HEK293 (cell line): ENCODE measurements around the gene PTPRH.

ENCODE experiments used
- CTCF ChIA-PET: fragments of 350-600 bp; formaldehyde crosslinking; extraction: SDS; loops from one replicate; lab custom pipeline; 2021; ENCODE audit warnings: antibody characterized with exemption; lab: Yijun Ruan, JAX
- POLR2A ChIA-PET: fragments of 300-600 bp; formaldehyde crosslinking; extraction: SDS; loops from one replicate; lab custom pipeline; 2020; ENCODE audit warnings: antibody characterized with exemption, inconsistent platforms; lab: Yijun Ruan, JAX
- H3K27ac ChIP-seq: fragments of 200-500 bp; sonication (Bioruptor generic); 2 replicates; pipeline ENCODE4 v1.5.1; 2014; ENCODE audit warnings: low read depth, low read length, control low read depth, inconsistent platforms; ENCODE audit errors: extremely low read depth
- H3K36me3 ChIP-seq, 2 experiments: fragments of 200-500 bp in 1 of 2; sonication (Bioruptor generic) in 1 of 2; 1 replicate in 1 of 2; 2 replicates in 1 of 2; pipeline ENCODE4 v1.5.1; 2014 to 2017; ENCODE audit warnings: inconsistent platforms in 2 of 2, low read length in 2 of 2; ENCODE audit not compliant: control insufficient read depth in 2 of 2, insufficient read depth in 1 of 2
- H3K4me1 ChIP-seq: fragments of 200-500 bp; sonication (Bioruptor generic); 2 replicates; pipeline ENCODE4 v1.5.1; 2014; ENCODE audit warnings: mild to moderate bottlenecking, low read length, inconsistent platforms; ENCODE audit not compliant: control insufficient read depth, insufficient read depth
- H3K4me3 ChIP-seq: 2 replicates; pipeline ENCODE4 v1.5.1; 2011; ENCODE audit warnings: low read depth, mild to moderate bottlenecking, control low read depth, low read length, moderate library complexity
- H3K9me3 ChIP-seq: fragments of 200-500 bp; sonication (Bioruptor generic); 2 replicates; pipeline ENCODE4 v1.5.1; 2014; ENCODE audit warnings: low read depth, low read length, inconsistent platforms; ENCODE audit not compliant: control insufficient read depth, insufficient read depth
- EGR2 ChIP-seq: fragments of 450-650 bp; formaldehyde crosslinking; IDR thresholded peaks from 2 replicates; pipeline ENCODE4 v1.5.1; 2016; ENCODE audit warnings: low read depth, missing biosample characterization, missing genetic modification characterization
- GLIS1 ChIP-seq: fragments of 450-650 bp; formaldehyde crosslinking; IDR thresholded peaks from 2 replicates; pipeline ENCODE4 v1.5.1; 2016; ENCODE audit warnings: missing biosample characterization, missing genetic modification characterization
- GLIS2 ChIP-seq: fragments of 450-650 bp; formaldehyde crosslinking; IDR thresholded peaks from 2 replicates; pipeline ENCODE4 v1.5.1; 2016; ENCODE audit warnings: missing biosample characterization, missing genetic modification characterization
- HIC1 ChIP-seq: fragments of 450-650 bp; formaldehyde crosslinking; IDR thresholded peaks from 2 replicates; pipeline ENCODE4 v1.5.1; 2016; ENCODE audit warnings: missing biosample characterization, missing genetic modification characterization
- KLF7 ChIP-seq: fragments of 450-650 bp; formaldehyde crosslinking; IDR thresholded peaks from 2 replicates; pipeline ENCODE4 v1.5.1; 2016; ENCODE audit warnings: missing biosample characterization, missing genetic modification characterization, borderline replicate concordance
- PRDM4 ChIP-seq: fragments of 450-650 bp; formaldehyde crosslinking; IDR thresholded peaks from 2 replicates; pipeline ENCODE4 v1.5.1; 2017; ENCODE audit warnings: missing biosample characterization, missing genetic modification characterization
- ZBTB11 ChIP-seq: fragments of 450-650 bp; formaldehyde crosslinking; conservative IDR thresholded peaks from 2 replicates; pipeline ENCODE4 v1.5.1; 2016; ENCODE audit warnings: low read depth, missing biosample characterization, missing genetic modification characterization
- ZBTB17 ChIP-seq: fragments of 450-650 bp; formaldehyde crosslinking; IDR thresholded peaks from 2 replicates; pipeline ENCODE4 v1.5.1; 2016; ENCODE audit warnings: missing biosample characterization, missing genetic modification characterization
- ZIC2 ChIP-seq: fragments of 450-650 bp; formaldehyde crosslinking; IDR thresholded peaks from 2 replicates; pipeline ENCODE4 v1.5.1; 2016; ENCODE audit warnings: missing biosample characterization, missing genetic modification characterization
- ZNF133 ChIP-seq: fragments of 450-650 bp; formaldehyde crosslinking; IDR thresholded peaks from 2 replicates; pipeline ENCODE4 v1.5.1; 2016; ENCODE audit warnings: missing biosample characterization, missing genetic modification characterization
- ZNF211 ChIP-seq: fragments of 450-650 bp; formaldehyde crosslinking; IDR thresholded peaks from 2 replicates; pipeline ENCODE4 v1.5.1; 2016; ENCODE audit warnings: low read depth, missing biosample characterization, missing genetic modification characterization
- ZNF311 ChIP-seq: fragments of 450-650 bp; formaldehyde crosslinking; IDR thresholded peaks from 2 replicates; pipeline ENCODE4 v1.5.1; 2017; ENCODE audit warnings: missing biosample characterization, missing genetic modification characterization, borderline replicate concordance
- ZNF391 ChIP-seq: fragments of 450-650 bp; formaldehyde crosslinking; IDR thresholded peaks from 2 replicates; pipeline ENCODE4 v1.5.1; 2016; ENCODE audit warnings: low read depth, missing biosample characterization, missing genetic modification characterization, borderline replicate concordance
- ZNF398 ChIP-seq: fragments of 450-650 bp; formaldehyde crosslinking; IDR thresholded peaks from 2 replicates; pipeline ENCODE4 v1.5.1; 2017; ENCODE audit warnings: missing biosample characterization, missing genetic modification characterization
- ZNF501 ChIP-seq: fragments of 450-650 bp; formaldehyde crosslinking; IDR thresholded peaks from 2 replicates; pipeline ENCODE4 v1.5.1; 2016; ENCODE audit warnings: missing biosample characterization, missing genetic modification characterization
- ZNF692 ChIP-seq: fragments of 450-650 bp; formaldehyde crosslinking; IDR thresholded peaks from 2 replicates; pipeline ENCODE4 v1.5.1; 2016; ENCODE audit warnings: missing biosample characterization, missing genetic modification characterization
- ZNF777 ChIP-seq: fragments of 450-650 bp; formaldehyde crosslinking; IDR thresholded peaks from 2 replicates; pipeline ENCODE4 v1.5.1; 2017; ENCODE audit warnings: missing biosample characterization, missing genetic modification characterization, borderline replicate concordance
- ZNF830 ChIP-seq: fragments of 450-650 bp; IDR thresholded peaks from 2 replicates; pipeline ENCODE4 v1.5.0; 2018; ENCODE audit warnings: missing biosample characterization, missing genetic modification characterization, low read depth, mild to moderate bottlenecking, moderate library complexity
- ZNF843 ChIP-seq: fragments of 450-650 bp; formaldehyde crosslinking; IDR thresholded peaks from 2 replicates; pipeline ENCODE4 v1.5.1; 2016; ENCODE audit warnings: missing biosample characterization, missing genetic modification characterization
- TF ChIP-seq, protein P1 (sequence below): fragments of 450-650 bp; formaldehyde crosslinking; IDR thresholded peaks from 2 replicates; pipeline ENCODE4 v1.5.1; 2016; ENCODE audit warnings: missing biosample characterization, missing genetic modification characterization

Gene PTPRH

GRCh38 chr19:55257461-55258420 is 48.4 kb upstream of the PTPRH start:
- peaks cover 28% of the 10 kb centered on the region for H3K4me1 ChIP-seq
- no peak for TF ChIP-seq KLF7
- TF ChIP-seq GLIS2 (tag by site-specific recombination): peak; percentile 62
- TF ChIP-seq ZNF211: no peak
- TF ChIP-seq ZNF398 (tag by site-specific recombination): peak; percentile 46
- TF ChIP-seq ZNF830 (tag by site-specific recombination): no peak
- TF ChIP-seq ZIC2: peak; percentile 44
- TF ChIP-seq, protein P1, sequence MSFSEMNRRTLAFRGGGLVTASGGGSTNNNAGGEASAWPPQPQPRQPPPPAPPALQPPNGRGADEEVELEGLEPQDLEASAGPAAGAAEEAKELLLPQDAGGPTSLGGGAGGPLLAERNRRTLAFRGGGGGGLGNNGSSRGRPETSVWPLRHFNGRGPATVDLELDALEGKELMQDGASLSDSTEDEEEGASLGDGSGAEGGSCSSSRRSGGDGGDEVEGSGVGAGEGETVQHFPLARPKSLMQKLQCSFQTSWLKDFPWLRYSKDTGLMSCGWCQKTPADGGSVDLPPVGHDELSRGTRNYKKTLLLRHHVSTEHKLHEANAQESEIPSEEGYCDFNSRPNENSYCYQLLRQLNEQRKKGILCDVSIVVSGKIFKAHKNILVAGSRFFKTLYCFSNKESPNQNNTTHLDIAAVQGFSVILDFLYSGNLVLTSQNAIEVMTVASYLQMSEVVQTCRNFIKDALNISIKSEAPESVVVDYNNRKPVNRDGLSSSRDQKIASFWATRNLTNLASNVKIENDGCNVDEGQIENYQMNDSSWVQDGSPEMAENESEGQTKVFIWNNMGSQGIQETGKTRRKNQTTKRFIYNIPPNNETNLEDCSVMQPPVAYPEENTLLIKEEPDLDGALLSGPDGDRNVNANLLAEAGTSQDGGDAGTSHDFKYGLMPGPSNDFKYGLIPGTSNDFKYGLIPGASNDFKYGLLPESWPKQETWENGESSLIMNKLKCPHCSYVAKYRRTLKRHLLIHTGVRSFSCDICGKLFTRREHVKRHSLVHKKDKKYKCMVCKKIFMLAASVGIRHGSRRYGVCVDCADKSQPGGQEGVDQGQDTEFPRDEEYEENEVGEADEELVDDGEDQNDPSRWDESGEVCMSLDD: peak; percentile 41; the same call in 1 of the 2 replicates
- TF ChIP-seq EGR2 (tag by site-specific recombination): peak; percentile 85
- 0 out of 2 replicates have a peak, but pooled peaks have one; percentile 17 for TF ChIP-seq ZNF692 (tag by site-specific recombination)
- TF ChIP-seq GLIS1 (tag by site-specific recombination): peak; percentile 91
- TF ChIP-seq ZNF843 (tag by site-specific recombination): no peak
- no peak for TF ChIP-seq ZNF311 (tag by site-specific recombination)
- TF ChIP-seq ZNF501 (tag by site-specific recombination): 0 out of 2 replicates have a peak, but pooled peaks have one; percentile 15
- peak; percentile 68 for TF ChIP-seq HIC1 (tag by site-specific recombination)
- no peak for TF ChIP-seq ZNF133
- 0 out of 2 replicates have a peak, but pooled peaks have one; percentile 16 for TF ChIP-seq ZBTB11 (tag by site-specific recombination)
- no peak for TF ChIP-seq ZNF391 (tag by site-specific recombination)
- no peak for TF ChIP-seq ZNF777
- TF ChIP-seq PRDM4 (tag by site-specific recombination): no peak
- TF ChIP-seq ZBTB17 (tag by site-specific recombination): peak; percentile 81

More at GRCh38 chr19:55257461-55258420, 48.4 kb upstream of the PTPRH start:
- POLR2A ChIA-PET: interaction anchor here (0.6 to 2.9 kb wide), 4 partner anchors 81 to 116 kb away, joined by 3 to 15 read pairs (median 4); partner anchors contain the start of gene KMT5C
- CTCF ChIA-PET: interaction anchor here (0.6 to 0.7 kb wide), 3 partner anchors 44 to 91 kb away, joined by 3 to 5 read pairs (median 3); partner anchors contain the start of gene DNAAF3
- no peaks in the 10 kb centered on the region for H3K9me3 ChIP-seq
- H3K36me3 ChIP-seq: peaks cover 0 to 31% of the 10 kb centered on the region in 2 experiments; a peak in 2 of 3 replicates
- peak overlapping the region; percentile 96 for H3K4me3 ChIP-seq
- H3K27ac ChIP-seq: peak overlapping the region; percentile 94
